ENCODE measurements around the gene TGFBR2. TPM values are rescaled to one million over a fixed set of nuclear protein-coding genes. Genes with fewer than 3 reads are reported as not detected.

TGFBR2 gene
- total RNA-seq, 1 donor from 2014 or later, result 72.1 TPM

- Mint-ChIP-seq H3K4me1 (ENCODE audit: unreplicated experiment) (peaks cover 75% of the 10 kb centered on the region), H3K4me3 (ENCODE audit: unreplicated experiment) (no peak overlapping the region), H3K9me3 (ENCODE audit: unreplicated experiment) (no peaks in the 10 kb centered on the region), H3K27me3 (ENCODE audit: unreplicated experiment) (no peaks in the 10 kb centered on the region), H3K27ac (ENCODE audit: unreplicated experiment) (no peak overlapping the region), H3K36me3 (ENCODE audit: unreplicated experiment) (peaks cover 9% of the 10 kb centered on the region)
- DNase-seq (ENCODE audit: extremely low spot score, unreplicated experiment), result no peak
- no peak for TF ChIP-seq CTCF (IDR thresholded peaks at IDR 0.05)
Observed at GRCh38 chr3:30610702-30611368, 4.4 kb downstream of the TGFBR2 start.

GRCh38 chr3:30611613-30612436 lies 5.4 kb downstream of the TGFBR2 start:
- no peak overlapping the region for H3K27ac Mint-ChIP-seq (ENCODE audit: unreplicated experiment)
- H3K9me3 Mint-ChIP-seq (ENCODE audit: unreplicated experiment), result no peaks in the 10 kb centered on the region
- no peak for TF ChIP-seq CTCF (IDR thresholded peaks at IDR 0.05)
- H3K4me1 Mint-ChIP-seq (ENCODE audit: unreplicated experiment), result peaks cover 79% of the 10 kb centered on the region
- peaks cover 9% of the 10 kb centered on the region for H3K36me3 Mint-ChIP-seq (ENCODE audit: unreplicated experiment)
- peak overlapping the region; percentile 35 for H3K4me3 Mint-ChIP-seq (ENCODE audit: unreplicated experiment)
- H3K27me3 Mint-ChIP-seq (ENCODE audit: unreplicated experiment), result no peaks in the 10 kb centered on the region
- no peak for DNase-seq (ENCODE audit: extremely low spot score, unreplicated experiment)

- Mint-ChIP-seq H3K36me3 (ENCODE audit: unreplicated experiment) (peaks cover 10% of the 10 kb centered on the region), H3K4me3 (ENCODE audit: unreplicated experiment) (no peak overlapping the region), H3K27ac (ENCODE audit: unreplicated experiment) (no peak overlapping the region), H3K4me1 (ENCODE audit: unreplicated experiment) (peaks cover 85% of the 10 kb centered on the region), H3K27me3 (ENCODE audit: unreplicated experiment) (no peaks in the 10 kb centered on the region), H3K9me3 (ENCODE audit: unreplicated experiment) (no peaks in the 10 kb centered on the region)
- no peak for DNase-seq (ENCODE audit: extremely low spot score, unreplicated experiment)
- no peak for TF ChIP-seq CTCF (IDR thresholded peaks at IDR 0.05)
Observed at GRCh38 chr3:30612437-30613132, 6.2 kb downstream of the TGFBR2 start.

GRCh38 chr3:30613133-30613825 lies 6.9 kb downstream of the TGFBR2 start:
- TF ChIP-seq CTCF (IDR thresholded peaks at IDR 0.05), result no peak
- no peak overlapping the region for H3K4me3 Mint-ChIP-seq (ENCODE audit: unreplicated experiment)
- no peaks in the 10 kb centered on the region for H3K9me3 Mint-ChIP-seq (ENCODE audit: unreplicated experiment)
- no peaks in the 10 kb centered on the region for H3K27me3 Mint-ChIP-seq (ENCODE audit: unreplicated experiment)
- DNase-seq (ENCODE audit: extremely low spot score, unreplicated experiment), result no peak
- H3K4me1 Mint-ChIP-seq (ENCODE audit: unreplicated experiment), result peaks cover 83% of the 10 kb centered on the region
- peaks cover 12% of the 10 kb centered on the region for H3K36me3 Mint-ChIP-seq (ENCODE audit: unreplicated experiment)
- H3K27ac Mint-ChIP-seq (ENCODE audit: unreplicated experiment), result no peak overlapping the region
